ENCODE measurements around the gene MPG. TPM values are rescaled to one million over a fixed set of nuclear protein-coding genes. Genes with fewer than 3 reads are reported as not detected.

Gene MPG
- polyA plus RNA-seq, 3 donors, result 32.5 to 86.9 (median 70.6) TPM

DNA sequence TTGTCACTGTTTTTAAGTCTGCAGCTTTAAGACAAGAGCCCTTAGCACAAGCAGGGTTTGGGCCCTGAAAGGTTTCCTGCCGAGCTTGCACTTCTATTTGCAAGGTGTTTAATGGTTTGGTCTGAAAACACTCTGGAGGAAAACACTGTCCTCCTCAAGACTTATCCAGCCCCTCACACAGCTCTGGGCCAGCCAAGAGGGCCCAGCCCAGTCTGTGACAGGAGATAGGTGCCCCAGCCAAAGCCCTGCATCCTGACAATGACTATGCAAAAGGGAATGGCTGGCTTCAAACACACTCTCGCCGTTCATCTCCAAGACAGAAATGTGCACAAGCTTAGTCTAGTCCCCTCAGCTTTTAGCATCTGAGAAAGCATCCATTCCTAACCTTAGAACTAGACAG lies 26.9 kb downstream of the MPG start:
- no peak overlapping the region for H3K4me3 ChIP-seq (replicated peaks in 1 of 3; ENCODE audit: low read depth in 2 of 3, low read length in 3 of 3)
- H3K36me3 ChIP-seq (replicated peaks in 1 of 2; ENCODE audit: control insufficient read depth in 1 of 2, insufficient read depth in 2 of 2, low read length in 2 of 2), result peaks cover 12 to 27% of the 10 kb centered on the region in 2 donors
- no peaks in the 10 kb centered on the region for H3K4me1 Mint-ChIP-seq
- no peak overlapping the region for H3K27ac Mint-ChIP-seq
- intact Hi-C loops (cut with micrococcal nuclease), result loop anchor here (5.0 kb wide), 1 partner anchor 257 kb away; no protein-coding TSS in a partner anchor
- H3K79me2 ChIP-seq (ENCODE audit: insufficient read depth, low read length), result no peaks in the 10 kb centered on the region
- H3K4me3 Mint-ChIP-seq, result no peak overlapping the region
- H3K9me3 ChIP-seq (replicated peaks in 1 of 2; ENCODE audit: control insufficient read depth in 1 of 2, insufficient read depth in 1 of 2, low read length in 2 of 2), result no peaks in the 10 kb centered on the region
- H3K4me1 ChIP-seq (ENCODE audit: control insufficient read depth in 1 of 2, insufficient read depth in 2 of 2, low read length in 2 of 2), result no peaks in the 10 kb centered on the region
- TF ChIP-seq, protein P1, sequence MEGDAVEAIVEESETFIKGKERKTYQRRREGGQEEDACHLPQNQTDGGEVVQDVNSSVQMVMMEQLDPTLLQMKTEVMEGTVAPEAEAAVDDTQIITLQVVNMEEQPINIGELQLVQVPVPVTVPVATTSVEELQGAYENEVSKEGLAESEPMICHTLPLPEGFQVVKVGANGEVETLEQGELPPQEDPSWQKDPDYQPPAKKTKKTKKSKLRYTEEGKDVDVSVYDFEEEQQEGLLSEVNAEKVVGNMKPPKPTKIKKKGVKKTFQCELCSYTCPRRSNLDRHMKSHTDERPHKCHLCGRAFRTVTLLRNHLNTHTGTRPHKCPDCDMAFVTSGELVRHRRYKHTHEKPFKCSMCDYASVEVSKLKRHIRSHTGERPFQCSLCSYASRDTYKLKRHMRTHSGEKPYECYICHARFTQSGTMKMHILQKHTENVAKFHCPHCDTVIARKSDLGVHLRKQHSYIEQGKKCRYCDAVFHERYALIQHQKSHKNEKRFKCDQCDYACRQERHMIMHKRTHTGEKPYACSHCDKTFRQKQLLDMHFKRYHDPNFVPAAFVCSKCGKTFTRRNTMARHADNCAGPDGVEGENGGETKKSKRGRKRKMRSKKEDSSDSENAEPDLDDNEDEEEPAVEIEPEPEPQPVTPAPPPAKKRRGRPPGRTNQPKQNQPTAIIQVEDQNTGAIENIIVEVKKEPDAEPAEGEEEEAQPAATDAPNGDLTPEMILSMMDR (IDR thresholded peaks at IDR 0.05), result no peak
- no peak overlapping the region for H3K27ac ChIP-seq (ENCODE audit: low read depth in 1 of 2, low read length in 2 of 2)
- no peaks in the 10 kb centered on the region for H4K20me1 ChIP-seq (ENCODE audit: insufficient read depth, low read length)
- peaks cover 49 to 57% of the 10 kb centered on the region in 2 donors for H3K36me3 Mint-ChIP-seq
- WGBS (ENCODE audit: insufficient coverage), result 39% methylated on average over 2 of the region's 3 CpGs
- H3K27me3 Mint-ChIP-seq (ENCODE audit: low read depth in 3 of 3), result peaks cover 0 to 5% (median 0%) of the 10 kb centered on the region in 3 donors
- no peaks in the 10 kb centered on the region for H3K9me3 Mint-ChIP-seq
- no peaks in the 10 kb centered on the region for H3K27me3 ChIP-seq (ENCODE audit: control insufficient read depth in 2 of 2, insufficient read depth in 2 of 2, low read length in 2 of 2)
- no peak overlapping the region for H2AFZ ChIP-seq (ENCODE audit: insufficient read depth, low read depth, low read length, poor library complexity, severe bottlenecking)
- H3K9ac ChIP-seq (ENCODE audit: insufficient read depth, low read length, poor library complexity, severe bottlenecking), result no peak overlapping the region
- DNase-seq, result no peak
- no peak overlapping the region for H3K4me2 ChIP-seq (replicated peaks; ENCODE audit: extremely low read depth, low read length, poor library complexity, severe bottlenecking)

DNA sequence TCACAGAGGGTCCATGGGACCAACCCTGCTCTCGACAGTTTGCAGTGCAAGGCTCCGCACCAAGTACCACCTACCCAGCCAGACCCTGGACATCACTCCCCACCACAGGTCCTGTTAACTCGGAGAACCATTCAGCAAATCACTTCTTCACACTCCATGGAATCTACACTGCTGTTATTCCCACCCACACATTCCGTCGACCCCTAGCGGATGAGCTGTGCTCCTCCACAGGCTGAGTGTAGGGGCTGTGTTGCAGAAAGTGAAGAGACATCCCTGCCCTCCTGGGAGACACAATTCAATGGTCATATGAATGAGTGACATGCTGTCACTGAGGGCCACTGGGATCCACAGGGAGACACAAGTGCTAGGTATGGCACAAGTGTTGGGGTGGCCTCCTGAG lies 27.5 kb downstream of the MPG start:
- Histone ChIP-seq H3K27ac (ENCODE audit: low read depth in 1 of 2, low read length in 2 of 2) (no peak overlapping the region), H3K4me1 (ENCODE audit: control insufficient read depth in 1 of 2, insufficient read depth in 2 of 2, low read length in 2 of 2) (no peaks in the 10 kb centered on the region), H3K9ac (ENCODE audit: insufficient read depth, low read length, poor library complexity, severe bottlenecking) (no peak overlapping the region), H3K4me3 (replicated peaks in 1 of 3; ENCODE audit: low read depth in 2 of 3, low read length in 3 of 3) (no peak overlapping the region), H3K27me3 (ENCODE audit: control insufficient read depth in 2 of 2, insufficient read depth in 2 of 2, low read length in 2 of 2) (no peaks in the 10 kb centered on the region), H3K79me2 (ENCODE audit: insufficient read depth, low read length) (no peaks in the 10 kb centered on the region), H3K4me2 (replicated peaks; ENCODE audit: extremely low read depth, low read length, poor library complexity, severe bottlenecking) (no peak overlapping the region), H2AFZ (ENCODE audit: insufficient read depth, low read depth, low read length, poor library complexity, severe bottlenecking) (no peak overlapping the region), H3K36me3 (replicated peaks in 1 of 2; ENCODE audit: control insufficient read depth in 1 of 2, insufficient read depth in 2 of 2, low read length in 2 of 2) (peaks cover 15 to 31% of the 10 kb centered on the region in 2 donors), H4K20me1 (ENCODE audit: insufficient read depth, low read length) (no peaks in the 10 kb centered on the region), H3K9me3 (replicated peaks in 1 of 2; ENCODE audit: control insufficient read depth in 1 of 2, insufficient read depth in 1 of 2, low read length in 2 of 2) (no peaks in the 10 kb centered on the region)
- peaks cover 47 to 57% of the 10 kb centered on the region in 2 donors for H3K36me3 Mint-ChIP-seq
- peaks cover 0 to 5% (median 0%) of the 10 kb centered on the region in 3 donors for H3K27me3 Mint-ChIP-seq (ENCODE audit: low read depth in 3 of 3)
- no peaks in the 10 kb centered on the region for H3K4me1 Mint-ChIP-seq
- TF ChIP-seq, protein P1 (IDR thresholded peaks at IDR 0.05), result no peak
- H3K4me3 Mint-ChIP-seq, result no peak overlapping the region
- WGBS (ENCODE audit: insufficient coverage), result 84% methylated on average over 3 of the region's 6 CpGs
- intact Hi-C loops (cut with micrococcal nuclease), result loop anchor here (5.0 kb wide), 1 partner anchor 257 kb away; no protein-coding TSS in a partner anchor
- no peaks in the 10 kb centered on the region for H3K9me3 Mint-ChIP-seq
- no peak for DNase-seq
- peak overlapping the region in 1 of 7 donors; percentile 19 for H3K27ac Mint-ChIP-seq
